Astrocyte of the spinal cord (primary cell): ENCODE data around the gene MRPS12.
"Not testable (repeated sequence)": the region's sequence is repeated elsewhere in the genome, so short reads cannot be mapped to it uniquely, and the experiment has no call there.

Source experiments
- DNase-seq: peaks from one replicate; pipeline ENCODE4 v3.0.0; 2011; ENCODE audit warnings: low read depth, low spot score
- H3K4me3 ChIP-seq: 2 replicates; pipeline ENCODE4 v1.5.1; 2011; ENCODE audit warnings: low read depth, mild to moderate bottlenecking, low read length, moderate library complexity
- CTCF ChIP-seq: IDR thresholded peaks from 2 replicates; pipeline ENCODE4 v1.5.1; 2012; ENCODE audit warnings: low read depth, mild to moderate bottlenecking, low read length, inconsistent platforms
- in situ Hi-C: cut with HindIII; loops from 2 replicates; pipeline ENCODE4 v1.10.0; 2017; ENCODE audit warnings: low sequenced_read_pairs

The MRPS12 gene

GRCh38 chr19:38933544-38933943 lies 2.8 kb downstream of the MRPS12 start:
- TF ChIP-seq CTCF: no peak
- in situ Hi-C loops: no loop called here
- DNase-seq: no peak
- no peak overlapping the region for H3K4me3 ChIP-seq

GRCh38 chr19:38939957-38940356 lies 9.2 kb downstream of the MRPS12 start:
- no peak for TF ChIP-seq CTCF
- DNase-seq: no peak
- H3K4me3 ChIP-seq: no peak overlapping the region
- in situ Hi-C loops: no loop called here

- H3K4me3 ChIP-seq, in situ Hi-C loops, DNase-seq: not testable (repeated sequence)
Measured at GRCh38 chr19:38941466-38941865, 10.7 kb downstream of the MRPS12 start.

GRCh38 chr19:38941979-38942378 lies 11.2 kb downstream of the MRPS12 start:
- no peak overlapping the region for H3K4me3 ChIP-seq
- no peak for TF ChIP-seq CTCF
- no peak for DNase-seq
- in situ Hi-C loops: no loop called here

GRCh38 chr19:38942471-38943181 lies 11.9 kb downstream of the MRPS12 start:
- no peak for TF ChIP-seq CTCF
- no peak overlapping the region for H3K4me3 ChIP-seq
- DNase-seq: no peak
- in situ Hi-C loops: no loop called here

- in situ Hi-C loops: no loop called here
- no peak for TF ChIP-seq CTCF
- no peak overlapping the region for H3K4me3 ChIP-seq
- DNase-seq: no peak
Measured at GRCh38 chr19:38944981-38945506, 14.3 kb downstream of the MRPS12 start.

- no peak for TF ChIP-seq CTCF
- in situ Hi-C loops: no loop called here
- H3K4me3 ChIP-seq: no peak overlapping the region
- DNase-seq: no peak
Measured at GRCh38 chr19:38945562-38946228, 15.0 kb downstream of the MRPS12 start.
